MCF 10A (cell line): ENCODE results near the gene ZBED4. TPM values are rescaled to one million over a fixed set of nuclear protein-coding genes. Genes with fewer than 3 reads are reported as not detected.

Experiments used
- BruUV-seq: library from RNA; stranded (reverse); fragments of 400-500 nt; replicated peaks from 2 replicates; lab custom pipeline; 2021; lab: Mats Ljungman, UMichigan
- CTCF ChIA-PET: fragments of 300-600 bp; sonication (Branson Sonifier 250); formaldehyde crosslinking; extraction: SDS; loops from one replicate; lab custom pipeline; 2021; ENCODE audit warnings: antibody characterized with exemption, inconsistent platforms; lab: Yijun Ruan, JAX
- POLR2A ChIA-PET: fragments of 300-600, 350-650 bp; sonication (Branson Sonifier 250); formaldehyde crosslinking; extraction: SDS; loops from one replicate; lab custom pipeline; 2020; ENCODE audit warnings: antibody characterized with exemption, inconsistent platforms; lab: Yijun Ruan, JAX
- DNase-seq: peaks from one replicate; pipeline ENCODE4 v3.0.0-alpha.2; 2018; ENCODE audit not compliant: unreplicated experiment
- H3K27ac Mint-ChIP-seq: one replicate; pipeline ENCODE4 v1.8.0; 2022; ENCODE audit warnings: mild to moderate bottlenecking, low read depth, mixed read lengths; ENCODE audit not compliant: unreplicated experiment
- H3K27me3 Mint-ChIP-seq: one replicate; pipeline ENCODE4 v1.8.0; 2022; ENCODE audit warnings: mixed read lengths; ENCODE audit not compliant: insufficient read depth, unreplicated experiment
- H3K36me3 Mint-ChIP-seq: one replicate; pipeline ENCODE4 v1.8.0; 2022; ENCODE audit warnings: mild to moderate bottlenecking, moderate library complexity, mixed read lengths; ENCODE audit not compliant: insufficient read depth, unreplicated experiment
- H3K4me1 Mint-ChIP-seq: one replicate; pipeline ENCODE4 v1.8.0; 2022; ENCODE audit warnings: mixed read lengths; ENCODE audit not compliant: insufficient read depth, unreplicated experiment
- H3K4me3 Mint-ChIP-seq: one replicate; pipeline ENCODE4 v1.8.0; 2022; ENCODE audit warnings: mild to moderate bottlenecking, moderate library complexity, mixed read lengths; ENCODE audit not compliant: unreplicated experiment
- H3K9me3 Mint-ChIP-seq: one replicate; pipeline ENCODE4 v1.8.0; 2022; ENCODE audit warnings: mixed read lengths; ENCODE audit not compliant: unreplicated experiment
- intact Hi-C: fragments of 100-400 bp; cut with micrococcal nuclease; formaldehyde crosslinking; loops from 2 replicates; pipeline ENCODE4 v1.14.1; 2022
- total RNA-seq: library from RNA; stranded (reverse); gene quantifications from 2 replicates; pipeline ENCODE4 v1.2.3, GENCODE V29; 2022
- TF ChIP-seq, protein P1 (sequence below): fragments of 200-600 bp; IDR thresholded peaks from one replicate; pipeline ENCODE4 v1.8.0; 2022; ENCODE audit warnings: antibody characterized with exemption, mild to moderate bottlenecking; ENCODE audit not compliant: unreplicated experiment

ZBED4 gene
- total RNA-seq, 1 experiment from 2014 or later, result 16.4 TPM

- BruUV-seq, result TSS peak; percentile 11
- ChIA-PET CTCF (no interaction called here), POLR2A (no interaction called here)
- DNase-seq, result no peak
- intact Hi-C loops, result no loop called here
- Mint-ChIP-seq H3K9me3 (no peaks in the 10 kb centered on the region), H3K27me3 (no peaks in the 10 kb centered on the region), H3K4me3 (no peak overlapping the region), H3K27ac (no peak overlapping the region), H3K4me1 (peaks cover 19% of the 10 kb centered on the region), H3K36me3 (peaks cover 71% of the 10 kb centered on the region)
- TF ChIP-seq, protein P1, sequence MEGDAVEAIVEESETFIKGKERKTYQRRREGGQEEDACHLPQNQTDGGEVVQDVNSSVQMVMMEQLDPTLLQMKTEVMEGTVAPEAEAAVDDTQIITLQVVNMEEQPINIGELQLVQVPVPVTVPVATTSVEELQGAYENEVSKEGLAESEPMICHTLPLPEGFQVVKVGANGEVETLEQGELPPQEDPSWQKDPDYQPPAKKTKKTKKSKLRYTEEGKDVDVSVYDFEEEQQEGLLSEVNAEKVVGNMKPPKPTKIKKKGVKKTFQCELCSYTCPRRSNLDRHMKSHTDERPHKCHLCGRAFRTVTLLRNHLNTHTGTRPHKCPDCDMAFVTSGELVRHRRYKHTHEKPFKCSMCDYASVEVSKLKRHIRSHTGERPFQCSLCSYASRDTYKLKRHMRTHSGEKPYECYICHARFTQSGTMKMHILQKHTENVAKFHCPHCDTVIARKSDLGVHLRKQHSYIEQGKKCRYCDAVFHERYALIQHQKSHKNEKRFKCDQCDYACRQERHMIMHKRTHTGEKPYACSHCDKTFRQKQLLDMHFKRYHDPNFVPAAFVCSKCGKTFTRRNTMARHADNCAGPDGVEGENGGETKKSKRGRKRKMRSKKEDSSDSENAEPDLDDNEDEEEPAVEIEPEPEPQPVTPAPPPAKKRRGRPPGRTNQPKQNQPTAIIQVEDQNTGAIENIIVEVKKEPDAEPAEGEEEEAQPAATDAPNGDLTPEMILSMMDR, result no peak
These were observed 30.2 kb upstream of the ZBED4 start for GRCh38 chr22:49823289-49824045.

GRCh38 chr22:49824185-49824925, 29.3 kb upstream of the ZBED4 start:
- no peak for DNase-seq
- Mint-ChIP-seq H3K36me3 (peaks cover 62% of the 10 kb centered on the region), H3K4me1 (peaks cover 19% of the 10 kb centered on the region), H3K27ac (no peak overlapping the region), H3K27me3 (no peaks in the 10 kb centered on the region), H3K9me3 (no peaks in the 10 kb centered on the region), H3K4me3 (peak overlapping the region; percentile 83)
- BruUV-seq, result no TSS peak
- TF ChIP-seq, protein P1, result no peak
- ChIA-PET CTCF (no interaction called here), POLR2A (no interaction called here)
- intact Hi-C loops, result no loop called here

DNA sequence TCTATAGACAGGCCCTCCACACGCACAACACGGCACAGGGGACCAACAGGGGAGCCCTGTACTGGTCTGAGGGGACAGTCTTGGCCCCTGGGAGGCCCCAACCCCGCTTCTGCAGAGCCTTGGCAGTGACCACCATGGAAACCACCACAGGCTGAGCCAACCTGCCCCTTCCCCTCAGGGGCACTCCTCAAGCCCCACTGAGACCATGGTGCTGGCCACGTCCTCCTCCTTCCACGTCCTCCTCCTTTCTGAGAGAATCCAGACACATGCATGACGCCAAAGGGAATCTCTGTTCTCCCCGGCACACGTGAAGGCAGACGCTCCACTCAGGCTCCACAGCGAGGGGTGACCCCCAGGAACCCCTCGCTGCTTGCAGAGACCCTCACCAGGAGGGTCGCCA, 28.7 kb upstream of the ZBED4 start:
- peaks cover 19% of the 10 kb centered on the region for H3K4me1 Mint-ChIP-seq
- peaks cover 57% of the 10 kb centered on the region for H3K36me3 Mint-ChIP-seq
- ChIA-PET CTCF (no interaction called here), POLR2A (interaction anchor here (0.6 to 3.1 kb wide), 2 partner anchors 31 to 52 kb away, joined by 4 to 31 read pairs; no protein-coding TSS in a partner anchor)
- H3K4me3 Mint-ChIP-seq, result peak overlapping the region; percentile 83
- BruUV-seq, result no TSS peak
- no peak for DNase-seq
- TF ChIP-seq, protein P1, result no peak
- H3K27me3 Mint-ChIP-seq, result no peaks in the 10 kb centered on the region
- intact Hi-C loops, result no loop called here
- no peak overlapping the region for H3K27ac Mint-ChIP-seq
- H3K9me3 Mint-ChIP-seq, result no peaks in the 10 kb centered on the region

DNA sequence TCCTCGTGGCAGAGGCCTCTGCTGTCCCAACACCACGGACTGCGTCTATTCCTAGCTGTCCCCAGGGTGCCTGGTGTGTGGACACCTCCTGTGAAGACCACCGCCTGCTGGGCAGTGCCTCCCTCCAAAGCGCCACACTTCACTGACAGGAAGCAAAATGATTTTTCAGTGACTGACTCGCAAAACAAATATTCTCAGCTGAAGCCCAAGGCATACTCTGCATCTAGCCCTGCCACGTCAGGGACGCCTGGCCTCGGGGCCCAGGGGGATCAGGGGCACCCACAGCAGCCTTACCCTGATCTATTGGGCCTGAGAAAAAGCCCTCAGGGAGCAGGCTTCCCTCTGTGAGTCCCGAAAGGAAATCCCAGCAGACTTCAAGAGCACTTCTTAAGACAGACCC, 28.2 kb upstream of the ZBED4 start:
- H3K36me3 Mint-ChIP-seq, result peaks cover 52% of the 10 kb centered on the region
- intact Hi-C loops, result no loop called here
- peaks cover 19% of the 10 kb centered on the region for H3K4me1 Mint-ChIP-seq
- peak; percentile 15 for DNase-seq
- POLR2A ChIA-PET, result interaction anchor here (0.6 to 3.1 kb wide), 2 partner anchors 30 to 52 kb away, joined by 4 to 31 read pairs; no protein-coding TSS in a partner anchor
- H3K4me3 Mint-ChIP-seq, result peak overlapping the region; percentile 83
- BruUV-seq, result no TSS peak
- no peaks in the 10 kb centered on the region for H3K9me3 Mint-ChIP-seq
- no peaks in the 10 kb centered on the region for H3K27me3 Mint-ChIP-seq
- CTCF ChIA-PET, result no interaction called here
- peak overlapping the region; percentile 88 for H3K27ac Mint-ChIP-seq
- TF ChIP-seq, protein P1, result no peak
